Activated CD8-positive, alpha-beta memory T cell treated with anti-CD3 and anti-CD28 coated beads, Interleukin-2, amount 10 ng/mL, durations not matched to agents 7 days and 5 days (primary cell): ENCODE measurements around the gene TPST2. TPM values are rescaled to one million over a fixed set of nuclear protein-coding genes. Genes with fewer than 3 reads are reported as not detected.

Experiments
- ATAC-seq: fragments of 150-1000 bp; cut with Tn5 transposase; one replicate; pipeline ENCODE4 v1.10.0; 2021; ENCODE audit warnings: moderate library complexity
- CTCF ChIA-PET: fragments of 350-600 bp; sonication (Branson Sonifier 250); formaldehyde crosslinking; loops from one replicate; lab custom pipeline; 2021; ENCODE audit warnings: antibody characterized with exemption; lab: Charles Lee
- DNase-seq: peaks from one replicate; pipeline ENCODE4 v3.0.0-alpha.2; 2020
- H3K27ac Mint-ChIP-seq: one replicate; pipeline ENCODE4 v1.8.0; 2021; ENCODE audit warnings: mild to moderate bottlenecking, mixed read lengths
- H3K27me3 Mint-ChIP-seq: one replicate; pipeline ENCODE4 v1.8.0; 2021; ENCODE audit warnings: mixed read lengths
- H3K36me3 Mint-ChIP-seq: one replicate; pipeline ENCODE4 v1.8.0; 2021; ENCODE audit warnings: mild to moderate bottlenecking, mixed read lengths
- H3K4me1 Mint-ChIP-seq: one replicate; pipeline ENCODE4 v1.8.0; 2021; ENCODE audit warnings: mixed read lengths
- H3K4me3 Mint-ChIP-seq: one replicate; pipeline ENCODE4 v1.8.0; 2021; ENCODE audit warnings: mild to moderate bottlenecking, moderate library complexity, mixed read lengths
- H3K9me3 Mint-ChIP-seq: one replicate; pipeline ENCODE4 v1.8.0; 2022; ENCODE audit warnings: low read depth, mixed read lengths
- total RNA-seq, 2 experiments: library from RNA; stranded (reverse); gene quantifications; one replicate each; pipeline ENCODE4 v1.2.3, GENCODE V29; 2021

TPST2 gene
- total RNA-seq, 2 experiments from 2014 or later = 61.6 to 81.6 TPM

GRCh38 chr22:26555478-26555877, 34.5 kb downstream of the TPST2 start:
- Mint-ChIP-seq H3K36me3 (peaks cover 3% of the 10 kb centered on the region), H3K4me1 (peaks cover 14% of the 10 kb centered on the region)
- ATAC-seq = no peak

GRCh38 chr22:26554956-26555355, 35.0 kb downstream of the TPST2 start:
- CTCF ChIA-PET = interaction anchor here (1.5 kb wide), 1 partner anchor 15 kb away, joined by 3 read pairs; no protein-coding TSS in a partner anchor
- peaks cover 5% of the 10 kb centered on the region for H3K36me3 Mint-ChIP-seq
- no peak overlapping the region for H3K4me3 Mint-ChIP-seq
- no peaks in the 10 kb centered on the region for H3K27me3 Mint-ChIP-seq
- H3K9me3 Mint-ChIP-seq = no peaks in the 10 kb centered on the region
- peaks cover 17% of the 10 kb centered on the region for H3K4me1 Mint-ChIP-seq
- H3K27ac Mint-ChIP-seq = no peak overlapping the region
- ATAC-seq (no peak), DNase-seq (no peak)

More at GRCh38 chr22:26555478-26555877, 34.5 kb downstream of the TPST2 start:
- DNase-seq = no peak
- no peaks in the 10 kb centered on the region for H3K27me3 Mint-ChIP-seq
- H3K27ac Mint-ChIP-seq = no peak overlapping the region
- no peak overlapping the region for H3K4me3 Mint-ChIP-seq
- H3K9me3 Mint-ChIP-seq = no peaks in the 10 kb centered on the region
- CTCF ChIA-PET = interaction anchor here (1.5 kb wide), 1 partner anchor 14 kb away, joined by 3 read pairs; no protein-coding TSS in a partner anchor

GRCh38 chr22:26553056-26553752, 36.7 kb downstream of the TPST2 start:
- CTCF ChIA-PET = interaction anchor here (0.6 to 1.0 kb wide), 3 partner anchors 21 to 26 kb away, joined by 3 to 4 read pairs (median 3); no protein-coding TSS in a partner anchor
- Mint-ChIP-seq H3K4me1 (peaks cover 16% of the 10 kb centered on the region), H3K27ac (no peak overlapping the region), H3K4me3 (no peak overlapping the region), H3K36me3 (peaks cover 12% of the 10 kb centered on the region), H3K9me3 (no peaks in the 10 kb centered on the region), H3K27me3 (no peaks in the 10 kb centered on the region)
- DNase-seq (no peak), ATAC-seq (no peak)

- DNase-seq (no peak), ATAC-seq (no peak)
- no peaks in the 10 kb centered on the region for H3K9me3 Mint-ChIP-seq
- H3K4me1 Mint-ChIP-seq = peaks cover 23% of the 10 kb centered on the region
- H3K27ac Mint-ChIP-seq = no peak overlapping the region
- peaks cover 18% of the 10 kb centered on the region for H3K36me3 Mint-ChIP-seq
- no peak overlapping the region for H3K4me3 Mint-ChIP-seq
- CTCF ChIA-PET = interaction anchor here (0.6 kb wide), 2 partner anchors 21 to 25 kb away, joined by 3 to 4 read pairs; no protein-coding TSS in a partner anchor
- no peaks in the 10 kb centered on the region for H3K27me3 Mint-ChIP-seq
These were observed 37.5 kb downstream of the TPST2 start for GRCh38 chr22:26552466-26552865.

- Mint-ChIP-seq H3K4me1 (peaks cover 32% of the 10 kb centered on the region), H3K36me3 (peaks cover 26% of the 10 kb centered on the region), H3K9me3 (no peaks in the 10 kb centered on the region), H3K4me3 (no peak overlapping the region), H3K27me3 (no peaks in the 10 kb centered on the region), H3K27ac (no peak overlapping the region)
- ATAC-seq (no peak), DNase-seq (no peak)
- CTCF ChIA-PET = interaction anchor here (0.7 kb wide), 1 partner anchor 50 kb away, joined by 4 read pairs; no protein-coding TSS in a partner anchor
These were observed 38.4 kb downstream of the TPST2 start for GRCh38 chr22:26551568-26551967.

- DNase-seq = no peak
- H3K36me3 Mint-ChIP-seq = peaks cover 31% of the 10 kb centered on the region
- H3K9me3 Mint-ChIP-seq = no peaks in the 10 kb centered on the region
- ATAC-seq = no peak
- peaks cover 39% of the 10 kb centered on the region for H3K4me1 Mint-ChIP-seq
- no peaks in the 10 kb centered on the region for H3K27me3 Mint-ChIP-seq
- CTCF ChIA-PET = no interaction called here
- no peak overlapping the region for H3K27ac Mint-ChIP-seq
- no peak overlapping the region for H3K4me3 Mint-ChIP-seq
These were observed 39.4 kb downstream of the TPST2 start for GRCh38 chr22:26550498-26551033.

- Mint-ChIP-seq H3K9me3 (no peaks in the 10 kb centered on the region), H3K4me3 (no peak overlapping the region), H3K27me3 (no peaks in the 10 kb centered on the region), H3K36me3 (peaks cover 32% of the 10 kb centered on the region), H3K4me1 (peaks cover 45% of the 10 kb centered on the region), H3K27ac (no peak overlapping the region)
- ATAC-seq = no peak
- no peak for DNase-seq
- CTCF ChIA-PET = no interaction called here
These were observed 39.9 kb downstream of the TPST2 start for GRCh38 chr22:26549902-26550497.

GRCh38 chr22:26548984-26549383, 40.9 kb downstream of the TPST2 start:
- no peaks in the 10 kb centered on the region for H3K9me3 Mint-ChIP-seq
- CTCF ChIA-PET = no interaction called here
- DNase-seq = no peak
- no peaks in the 10 kb centered on the region for H3K27me3 Mint-ChIP-seq
- no peak overlapping the region for H3K4me3 Mint-ChIP-seq
- no peak overlapping the region for H3K27ac Mint-ChIP-seq
- peaks cover 47% of the 10 kb centered on the region for H3K4me1 Mint-ChIP-seq
- ATAC-seq = no peak
- H3K36me3 Mint-ChIP-seq = peaks cover 34% of the 10 kb centered on the region

- Mint-ChIP-seq H3K36me3 (peaks cover 34% of the 10 kb centered on the region), H3K27ac (no peak overlapping the region)
- no peak for ATAC-seq
These were observed 41.6 kb downstream of the TPST2 start for GRCh38 chr22:26548303-26548702.

GRCh38 chr22:26547837-26548236, 42.1 kb downstream of the TPST2 start:
- ATAC-seq (no peak), DNase-seq (no peak)
- CTCF ChIA-PET = interaction anchor here (0.9 to 2.7 kb wide), 5 partner anchors 15 to 45 kb away, joined by 3 to 14 read pairs (median 3); no protein-coding TSS in a partner anchor
- Mint-ChIP-seq H3K4me1 (peaks cover 54% of the 10 kb centered on the region), H3K9me3 (no peaks in the 10 kb centered on the region), H3K27me3 (no peaks in the 10 kb centered on the region), H3K4me3 (no peak overlapping the region), H3K27ac (peak overlapping the region; percentile 82), H3K36me3 (peaks cover 34% of the 10 kb centered on the region)

More at GRCh38 chr22:26548303-26548702, 41.6 kb downstream of the TPST2 start:
- Mint-ChIP-seq H3K9me3 (no peaks in the 10 kb centered on the region), H3K27me3 (no peaks in the 10 kb centered on the region), H3K4me3 (no peak overlapping the region), H3K4me1 (peaks cover 50% of the 10 kb centered on the region)
- CTCF ChIA-PET = interaction anchor here (1.3 to 1.6 kb wide), 3 partner anchors 15 to 38 kb away, joined by 3 read pairs; no protein-coding TSS in a partner anchor
- DNase-seq = no peak

GRCh38 chr22:26547426-26547825, 42.5 kb downstream of the TPST2 start:
- H3K4me1 Mint-ChIP-seq = peaks cover 58% of the 10 kb centered on the region
- H3K27me3 Mint-ChIP-seq = no peaks in the 10 kb centered on the region
- peak; percentile 80 for ATAC-seq
- peak; percentile 73 for DNase-seq
- H3K27ac Mint-ChIP-seq = peak overlapping the region; percentile 82
- CTCF ChIA-PET = interaction anchor here (0.9 to 2.7 kb wide), 6 partner anchors 15 to 46 kb away, joined by 3 to 14 read pairs (median 3); no protein-coding TSS in a partner anchor
- peaks cover 36% of the 10 kb centered on the region for H3K36me3 Mint-ChIP-seq
- no peak overlapping the region for H3K4me3 Mint-ChIP-seq
- H3K9me3 Mint-ChIP-seq = no peaks in the 10 kb centered on the region

- peaks cover 38% of the 10 kb centered on the region for H3K36me3 Mint-ChIP-seq
- DNase-seq = no peak
- H3K9me3 Mint-ChIP-seq = no peaks in the 10 kb centered on the region
- CTCF ChIA-PET = interaction anchor here (0.9 to 2.7 kb wide), 3 partner anchors 18 to 45 kb away, joined by 3 to 14 read pairs (median 3); no protein-coding TSS in a partner anchor
- H3K4me1 Mint-ChIP-seq = peaks cover 61% of the 10 kb centered on the region
- H3K27ac Mint-ChIP-seq = peak overlapping the region; percentile 82
- ATAC-seq = no peak
- H3K4me3 Mint-ChIP-seq = no peak overlapping the region
- no peaks in the 10 kb centered on the region for H3K27me3 Mint-ChIP-seq
These were observed 43.6 kb downstream of the TPST2 start for GRCh38 chr22:26546282-26546681.

- ATAC-seq = no peak
These were observed 44.1 kb downstream of the TPST2 start for GRCh38 chr22:26545827-26546226.

More at GRCh38 chr22:26545827-26546226, 44.1 kb downstream of the TPST2 start:
- no peaks in the 10 kb centered on the region for H3K27me3 Mint-ChIP-seq
- H3K36me3 Mint-ChIP-seq = peaks cover 39% of the 10 kb centered on the region
- peak overlapping the region; percentile 26 for H3K27ac Mint-ChIP-seq
- H3K4me3 Mint-ChIP-seq = no peak overlapping the region
- CTCF ChIA-PET = interaction anchor here (0.9 to 2.7 kb wide), 2 partner anchors 18 to 43 kb away, joined by 3 to 14 read pairs; no protein-coding TSS in a partner anchor
- no peaks in the 10 kb centered on the region for H3K9me3 Mint-ChIP-seq
- no peak for DNase-seq
- H3K4me1 Mint-ChIP-seq = peaks cover 61% of the 10 kb centered on the region
